Right atrium auricular region (tissue), 2 donors: ENCODE data around the gene PAX5. TPM values are rescaled to one million over a fixed set of nuclear protein-coding genes. Genes with fewer than 3 reads are reported as not detected.

Experiments used
- DNase-seq: peaks from one replicate; pipeline ENCODE4 v3.0.0-alpha.2; 2019; ENCODE audit warnings: low spot score
- H3K27ac ChIP-seq, 2 donors: fragments of 200-600 bp; sonication (generic); 1 replicate in 1 of 2; 2 replicates in 1 of 2; pipeline ENCODE4 v1.5.1; 2016 to 2019
- H3K27me3 ChIP-seq, 2 donors: fragments of 200-600 bp; sonication (generic); one replicate each; pipeline versions ENCODE4 v1.5.1 to v1.6.0; 2017 to 2019
- H3K36me3 ChIP-seq: fragments of 200-600 bp; sonication (generic); one replicate; pipeline ENCODE4 v1.5.1; 2016
- H3K4me1 ChIP-seq, 2 donors: fragments of 200-600 bp; sonication (generic); one replicate each; pipeline versions ENCODE4 v1.5.1 to v1.6.0; 2017 to 2019
- H3K4me3 ChIP-seq, 2 donors: fragments of 200-600 bp; sonication (generic); 1 replicate in 1 of 2; 2 replicates in 1 of 2; pipeline ENCODE4 v1.5.1; 2017 to 2019; ENCODE audit warnings: mild to moderate bottlenecking in 1 of 2, moderate library complexity in 1 of 2
- H3K9me3 ChIP-seq, 2 donors: fragments of 200-600 bp; sonication (generic); one replicate each; pipeline ENCODE4 v1.5.1; 2019
- total RNA-seq, 2 donors: library from RNA; depleted of rRNA; stranded (reverse); fragments of >200 nt; gene quantifications; one replicate each; pipeline ENCODE4 v1.1.0, GENCODE V29; 2016
- TF ChIP-seq, protein P1 (sequence below), 2 donors: fragments of 200-600 bp; sonication (generic); IDR thresholded peaks; one replicate each; pipeline ENCODE4 v1.5.1; 2019; ENCODE audit warnings: antibody characterized with exemption in 2 of 2

Gene PAX5
- total RNA-seq, 2 donors from 2014 or later, result 0.59 TPM; not detected in 1

DNA sequence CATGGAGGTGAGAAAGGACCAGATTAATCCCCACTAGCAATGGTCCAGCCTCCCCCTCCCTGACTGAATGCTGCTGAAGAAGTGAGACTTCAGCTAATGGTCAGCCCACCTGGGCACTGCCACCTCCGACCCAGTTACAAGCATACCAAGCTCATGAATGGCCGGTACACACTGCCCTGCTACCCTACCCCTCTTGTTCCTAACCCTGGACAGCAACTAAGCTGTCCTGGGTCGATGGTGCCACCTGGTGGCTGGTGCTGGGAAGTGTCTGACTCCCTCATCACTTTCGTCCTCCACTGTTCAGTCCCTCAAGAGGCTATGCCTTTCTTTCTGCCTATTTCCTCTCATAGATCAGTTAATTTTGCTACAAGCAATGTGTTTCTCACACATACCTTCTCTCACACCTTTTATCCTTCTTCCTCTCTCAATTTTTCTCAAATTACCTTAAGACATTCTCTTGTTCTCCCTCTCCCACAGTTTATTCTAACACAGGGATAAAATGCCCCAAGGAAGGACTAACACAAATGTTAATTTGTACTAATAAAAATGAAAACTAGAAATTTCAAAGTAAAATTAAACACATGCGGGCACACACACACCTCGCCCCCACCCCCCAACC, 42.4 kb downstream of the PAX5 start:
- TF ChIP-seq, protein P1, sequence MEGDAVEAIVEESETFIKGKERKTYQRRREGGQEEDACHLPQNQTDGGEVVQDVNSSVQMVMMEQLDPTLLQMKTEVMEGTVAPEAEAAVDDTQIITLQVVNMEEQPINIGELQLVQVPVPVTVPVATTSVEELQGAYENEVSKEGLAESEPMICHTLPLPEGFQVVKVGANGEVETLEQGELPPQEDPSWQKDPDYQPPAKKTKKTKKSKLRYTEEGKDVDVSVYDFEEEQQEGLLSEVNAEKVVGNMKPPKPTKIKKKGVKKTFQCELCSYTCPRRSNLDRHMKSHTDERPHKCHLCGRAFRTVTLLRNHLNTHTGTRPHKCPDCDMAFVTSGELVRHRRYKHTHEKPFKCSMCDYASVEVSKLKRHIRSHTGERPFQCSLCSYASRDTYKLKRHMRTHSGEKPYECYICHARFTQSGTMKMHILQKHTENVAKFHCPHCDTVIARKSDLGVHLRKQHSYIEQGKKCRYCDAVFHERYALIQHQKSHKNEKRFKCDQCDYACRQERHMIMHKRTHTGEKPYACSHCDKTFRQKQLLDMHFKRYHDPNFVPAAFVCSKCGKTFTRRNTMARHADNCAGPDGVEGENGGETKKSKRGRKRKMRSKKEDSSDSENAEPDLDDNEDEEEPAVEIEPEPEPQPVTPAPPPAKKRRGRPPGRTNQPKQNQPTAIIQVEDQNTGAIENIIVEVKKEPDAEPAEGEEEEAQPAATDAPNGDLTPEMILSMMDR (IDR thresholded peaks at IDR 0.05), result no peak
- no peak overlapping the region for H3K4me3 ChIP-seq
- DNase-seq, result no peak
- H3K27me3 ChIP-seq, result peaks cover 0 to 8% of the 10 kb centered on the region in 2 donors
- H3K36me3 ChIP-seq, result no peaks in the 10 kb centered on the region
- H3K27ac ChIP-seq, result no peak overlapping the region
- peaks cover 0 to 12% of the 10 kb centered on the region in 2 donors for H3K9me3 ChIP-seq
- peaks cover 0 to 4% of the 10 kb centered on the region in 2 donors for H3K4me1 ChIP-seq

- Histone ChIP-seq H3K9me3 (peaks cover 0 to 12% of the 10 kb centered on the region in 2 donors), H3K4me3 (no peak overlapping the region), H3K27ac (no peak overlapping the region), H3K27me3 (peaks cover 4 to 11% of the 10 kb centered on the region in 2 donors), H3K36me3 (no peaks in the 10 kb centered on the region), H3K4me1 (peaks cover 0 to 11% of the 10 kb centered on the region in 2 donors)
- no peak for DNase-seq
- TF ChIP-seq, protein P1 (IDR thresholded peaks at IDR 0.05), result no peak
Measured at GRCh38 chr9:36988848-36989247, 45.2 kb downstream of the PAX5 start.

- Histone ChIP-seq H3K27me3 (peaks cover 4 to 12% of the 10 kb centered on the region in 2 donors), H3K9me3 (peaks cover 0 to 12% of the 10 kb centered on the region in 2 donors), H3K36me3 (no peaks in the 10 kb centered on the region), H3K4me3 (no peak overlapping the region), H3K27ac (no peak overlapping the region), H3K4me1 (peaks cover 0 to 11% of the 10 kb centered on the region in 2 donors)
- no peak for DNase-seq
- TF ChIP-seq, protein P1 (IDR thresholded peaks at IDR 0.05), result no peak
Measured at GRCh38 chr9:36987891-36988290, 46.2 kb downstream of the PAX5 start.

DNA sequence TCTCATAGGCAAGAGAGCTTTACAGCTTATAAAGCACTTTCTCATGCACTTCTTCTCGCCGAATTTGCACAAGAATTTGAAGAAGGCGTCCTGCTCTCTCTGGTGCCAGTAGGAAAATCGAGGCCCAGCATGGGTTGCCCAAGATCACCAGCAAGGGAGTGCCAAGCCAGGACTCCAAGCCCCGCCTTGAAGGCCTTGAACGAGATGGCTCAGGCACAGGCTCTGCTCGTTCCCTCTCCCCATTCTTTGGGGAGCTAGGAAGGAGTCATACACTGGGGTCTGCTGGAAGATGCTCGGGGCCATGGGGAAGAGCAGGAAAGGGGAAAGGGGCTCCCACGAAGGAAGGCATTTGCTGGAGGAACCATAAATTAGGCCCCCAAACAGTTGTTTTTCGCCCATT, 46.7 kb downstream of the PAX5 start:
- Histone ChIP-seq H3K27me3 (peaks cover 4 to 17% of the 10 kb centered on the region in 2 donors), H3K36me3 (no peaks in the 10 kb centered on the region), H3K9me3 (peaks cover 0 to 12% of the 10 kb centered on the region in 2 donors), H3K4me3 (no peak overlapping the region), H3K27ac (no peak overlapping the region), H3K4me1 (peaks cover 0 to 11% of the 10 kb centered on the region in 2 donors)
- DNase-seq, result no peak
- TF ChIP-seq, protein P1 (IDR thresholded peaks at IDR 0.05), result no peak

- H3K27ac ChIP-seq, result no peak overlapping the region
- peaks cover 0 to 11% of the 10 kb centered on the region in 2 donors for H3K4me1 ChIP-seq
Measured at GRCh38 chr9:36986468-36987408, 47.3 kb downstream of the PAX5 start.

More at GRCh38 chr9:36986468-36987408, 47.3 kb downstream of the PAX5 start:
- no peak for DNase-seq
- Histone ChIP-seq H3K27me3 (peaks cover 4 to 17% of the 10 kb centered on the region in 2 donors), H3K36me3 (no peaks in the 10 kb centered on the region), H3K4me3 (peak overlapping the region in 1 of 2 donors; percentile 28), H3K9me3 (peaks cover 0 to 10% of the 10 kb centered on the region in 2 donors)
- TF ChIP-seq, protein P1 (IDR thresholded peaks at IDR 0.05), result no peak
